Measurements from ENCODE around the gene ARL6IP6. TPM values are rescaled to one million over a fixed set of nuclear protein-coding genes. Genes with fewer than 3 reads are reported as not detected.
"Not testable (repeated sequence)": the region's sequence is repeated elsewhere in the genome, so short reads cannot be mapped to it uniquely, and the experiment has no call there.

Gene ARL6IP6
- total RNA-seq, 1 donor from 2014 or later: 18.1 TPM

DNA sequence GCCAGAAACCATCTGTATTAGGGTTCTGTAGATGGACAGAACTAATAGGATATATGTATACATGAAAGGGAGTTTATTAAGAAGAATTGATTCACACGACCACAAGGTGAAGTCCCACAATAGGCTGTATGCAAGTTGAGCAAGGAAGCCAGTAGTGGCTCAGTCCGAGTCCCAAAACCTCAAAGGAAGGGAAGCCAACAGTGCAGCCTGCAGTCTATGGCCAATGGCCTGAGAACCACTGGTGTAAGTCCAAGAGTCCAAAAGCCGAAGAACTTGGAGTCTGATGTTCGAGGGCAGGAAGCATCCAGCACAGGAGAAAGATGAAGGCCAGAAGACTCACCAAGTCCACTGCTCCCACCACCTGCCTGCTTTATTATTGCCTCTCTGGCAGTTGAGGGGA, 44.8 kb downstream of the ARL6IP6 start:
- H3K36me3 Mint-ChIP-seq (ENCODE audit: low read depth, unreplicated experiment); DNase-seq (ENCODE audit: low read depth); H3K27ac Mint-ChIP-seq (ENCODE audit: unreplicated experiment); FAIRE-seq; H3K27me3 ChIP-seq (ENCODE audit: insufficient read depth, low read length); H3K36me3 ChIP-seq (ENCODE audit: insufficient read depth, low read length); H3K4me1 Mint-ChIP-seq (ENCODE audit: low read depth, unreplicated experiment); H3K9me3 Mint-ChIP-seq (ENCODE audit: unreplicated experiment); H3K27ac ChIP-seq (ENCODE audit: low read depth, low read length); H3K4me2 ChIP-seq (ENCODE audit: low read length); H3K4me1 ChIP-seq (ENCODE audit: insufficient read depth, low read length); H2AFZ ChIP-seq (ENCODE audit: low read depth, low read length); H3K9me3 ChIP-seq (ENCODE audit: insufficient read depth, low read depth, low read length); H3K79me2 ChIP-seq (ENCODE audit: insufficient read depth, low read length); H3K9ac ChIP-seq (ENCODE audit: low read length); H3K4me3 Mint-ChIP-seq (ENCODE audit: unreplicated experiment); H3K27me3 Mint-ChIP-seq (ENCODE audit: low read depth, unreplicated experiment); H3K4me3 ChIP-seq (ENCODE audit: insufficient read depth, low read depth, low read length); H4K20me1 ChIP-seq (ENCODE audit: insufficient read depth, low read length): not testable (repeated sequence)

DNA sequence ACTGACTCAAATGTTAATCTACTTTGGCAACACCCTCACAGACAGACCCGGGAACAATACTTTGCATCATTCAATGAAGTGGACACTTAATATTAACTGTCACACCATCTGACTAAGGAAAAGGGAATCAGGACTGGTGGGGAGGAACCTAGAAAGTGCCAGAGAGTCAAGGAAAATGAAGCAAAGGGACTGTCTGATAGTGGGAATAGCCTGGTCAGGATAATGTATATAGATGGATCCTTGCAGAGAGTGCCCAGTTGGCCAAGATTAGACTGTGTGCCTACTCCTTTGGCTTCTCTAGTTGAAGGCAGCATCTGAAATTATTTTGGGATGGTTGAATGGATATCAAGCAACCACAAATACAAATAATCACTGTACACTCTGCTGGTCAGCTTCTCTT, 45.2 kb downstream of the ARL6IP6 start:
- no peak overlapping the region for H3K4me3 ChIP-seq (ENCODE audit: insufficient read depth, low read depth, low read length)
- no peak overlapping the region for H3K4me2 ChIP-seq (ENCODE audit: low read length)
- H3K27ac Mint-ChIP-seq (ENCODE audit: unreplicated experiment): no peak overlapping the region
- peaks cover 4% of the 10 kb centered on the region for H3K36me3 Mint-ChIP-seq (ENCODE audit: low read depth, unreplicated experiment)
- H3K9me3 ChIP-seq (ENCODE audit: insufficient read depth, low read depth, low read length): no peaks in the 10 kb centered on the region
- FAIRE-seq (no peak), DNase-seq (ENCODE audit: low read depth) (peak; percentile 7)
- TF ChIP-seq, protein P1, sequence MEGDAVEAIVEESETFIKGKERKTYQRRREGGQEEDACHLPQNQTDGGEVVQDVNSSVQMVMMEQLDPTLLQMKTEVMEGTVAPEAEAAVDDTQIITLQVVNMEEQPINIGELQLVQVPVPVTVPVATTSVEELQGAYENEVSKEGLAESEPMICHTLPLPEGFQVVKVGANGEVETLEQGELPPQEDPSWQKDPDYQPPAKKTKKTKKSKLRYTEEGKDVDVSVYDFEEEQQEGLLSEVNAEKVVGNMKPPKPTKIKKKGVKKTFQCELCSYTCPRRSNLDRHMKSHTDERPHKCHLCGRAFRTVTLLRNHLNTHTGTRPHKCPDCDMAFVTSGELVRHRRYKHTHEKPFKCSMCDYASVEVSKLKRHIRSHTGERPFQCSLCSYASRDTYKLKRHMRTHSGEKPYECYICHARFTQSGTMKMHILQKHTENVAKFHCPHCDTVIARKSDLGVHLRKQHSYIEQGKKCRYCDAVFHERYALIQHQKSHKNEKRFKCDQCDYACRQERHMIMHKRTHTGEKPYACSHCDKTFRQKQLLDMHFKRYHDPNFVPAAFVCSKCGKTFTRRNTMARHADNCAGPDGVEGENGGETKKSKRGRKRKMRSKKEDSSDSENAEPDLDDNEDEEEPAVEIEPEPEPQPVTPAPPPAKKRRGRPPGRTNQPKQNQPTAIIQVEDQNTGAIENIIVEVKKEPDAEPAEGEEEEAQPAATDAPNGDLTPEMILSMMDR (IDR thresholded peaks at IDR 0.05; ENCODE audit: insufficient read depth, low read depth, low read length): no peak
- TF ChIP-seq EZH2 (IDR thresholded peaks at IDR 0.05; ENCODE audit: insufficient read depth, low read length): no peak
- no peak overlapping the region for H3K4me3 Mint-ChIP-seq (ENCODE audit: unreplicated experiment)
- no peak overlapping the region for H3K9ac ChIP-seq (ENCODE audit: low read length)
- H3K4me1 ChIP-seq (ENCODE audit: insufficient read depth, low read length): peaks cover 9% of the 10 kb centered on the region
- H2AFZ ChIP-seq (ENCODE audit: low read depth, low read length): no peak overlapping the region
- no peaks in the 10 kb centered on the region for H3K9me3 Mint-ChIP-seq (ENCODE audit: unreplicated experiment)
- H3K27me3 Mint-ChIP-seq (ENCODE audit: low read depth, unreplicated experiment): no peaks in the 10 kb centered on the region
- H3K36me3 ChIP-seq (ENCODE audit: insufficient read depth, low read length): no peaks in the 10 kb centered on the region
- H4K20me1 ChIP-seq (ENCODE audit: insufficient read depth, low read length): no peaks in the 10 kb centered on the region
- no peaks in the 10 kb centered on the region for H3K27me3 ChIP-seq (ENCODE audit: insufficient read depth, low read length)
- H3K79me2 ChIP-seq (ENCODE audit: insufficient read depth, low read length): no peaks in the 10 kb centered on the region
- no peak overlapping the region for H3K27ac ChIP-seq (ENCODE audit: low read depth, low read length)
- H3K4me1 Mint-ChIP-seq (ENCODE audit: low read depth, unreplicated experiment): peaks cover 3% of the 10 kb centered on the region

DNA sequence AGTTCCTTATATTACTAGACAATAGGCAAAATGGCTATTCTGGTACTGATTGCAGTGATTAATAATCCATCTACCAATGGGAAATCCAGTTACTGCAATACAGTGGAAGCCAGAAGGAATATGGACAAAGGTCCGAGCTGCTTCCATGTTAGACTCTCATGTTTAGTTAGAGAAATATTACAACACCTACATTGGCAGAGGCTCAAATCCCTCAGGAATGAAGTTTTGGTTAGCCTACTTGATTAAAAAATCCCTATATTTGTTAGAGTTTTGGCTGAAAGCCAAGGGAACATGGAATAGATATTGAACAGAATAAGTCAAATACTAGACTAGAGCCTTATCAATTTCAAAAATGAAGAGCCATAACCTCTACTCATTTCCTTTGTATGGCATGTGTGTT, 48.5 kb downstream of the ARL6IP6 start:
- Mint-ChIP-seq H3K36me3 (ENCODE audit: low read depth, unreplicated experiment) (peaks cover 4% of the 10 kb centered on the region), H3K4me1 (ENCODE audit: low read depth, unreplicated experiment) (peaks cover 3% of the 10 kb centered on the region), H3K9me3 (ENCODE audit: unreplicated experiment) (no peaks in the 10 kb centered on the region), H3K27me3 (ENCODE audit: low read depth, unreplicated experiment) (no peaks in the 10 kb centered on the region), H3K4me3 (ENCODE audit: unreplicated experiment) (no peak overlapping the region), H3K27ac (ENCODE audit: unreplicated experiment) (no peak overlapping the region)
- FAIRE-seq: no peak
- Histone ChIP-seq H3K4me1 (ENCODE audit: insufficient read depth, low read length) (peaks cover 8% of the 10 kb centered on the region), H3K9me3 (ENCODE audit: insufficient read depth, low read depth, low read length) (no peaks in the 10 kb centered on the region), H3K79me2 (ENCODE audit: insufficient read depth, low read length) (no peaks in the 10 kb centered on the region), H3K4me2 (ENCODE audit: low read length) (no peak overlapping the region), H3K27ac (ENCODE audit: low read depth, low read length) (no peak overlapping the region), H3K4me3 (ENCODE audit: insufficient read depth, low read depth, low read length) (no peak overlapping the region), H4K20me1 (ENCODE audit: insufficient read depth, low read length) (no peaks in the 10 kb centered on the region), H3K27me3 (ENCODE audit: insufficient read depth, low read length) (no peaks in the 10 kb centered on the region), H2AFZ (ENCODE audit: low read depth, low read length) (peak overlapping the region; percentile 2), H3K9ac (ENCODE audit: low read length) (no peak overlapping the region), H3K36me3 (ENCODE audit: insufficient read depth, low read length) (no peaks in the 10 kb centered on the region)
- TF ChIP-seq EZH2 (IDR thresholded peaks at IDR 0.05; ENCODE audit: insufficient read depth, low read length): no peak
- TF ChIP-seq, protein P1 (IDR thresholded peaks at IDR 0.05; ENCODE audit: insufficient read depth, low read depth, low read length): no peak
- DNase-seq (ENCODE audit: low read depth): peak; percentile 77
